Measurements from ENCODE around the gene PAWR. TPM values are rescaled to one million over a fixed set of nuclear protein-coding genes. Genes with fewer than 3 reads are reported as not detected.

Gene PAWR
- total RNA-seq, 1 donor from 2014 or later: 72.8 TPM

- Mint-ChIP-seq H3K27ac (no peak overlapping the region), H3K36me3 (no peaks in the 10 kb centered on the region), H3K27me3 (no peaks in the 10 kb centered on the region), H3K9me3 (no peaks in the 10 kb centered on the region), H3K4me1 (ENCODE audit: unreplicated experiment) (no peaks in the 10 kb centered on the region), H3K4me3 (no peak overlapping the region)
- no peak for TF ChIP-seq CTCF (conservative IDR thresholded peaks at IDR 0.05)
- no peak for DNase-seq (ENCODE audit: extremely low spot score, unreplicated experiment)
Observed at GRCh38 chr12:79715308-79715707, 24.5 kb upstream of the PAWR start.

GRCh38 chr12:79710707-79711483 lies 20.1 kb upstream of the PAWR start:
- no peaks in the 10 kb centered on the region for H3K27me3 Mint-ChIP-seq
- no peak for DNase-seq (ENCODE audit: extremely low spot score, unreplicated experiment)
- TF ChIP-seq CTCF (conservative IDR thresholded peaks at IDR 0.05): no peak
- no peak overlapping the region for H3K4me3 Mint-ChIP-seq
- H3K36me3 Mint-ChIP-seq: no peaks in the 10 kb centered on the region
- H3K4me1 Mint-ChIP-seq (ENCODE audit: unreplicated experiment): no peaks in the 10 kb centered on the region
- H3K9me3 Mint-ChIP-seq: no peaks in the 10 kb centered on the region
- H3K27ac Mint-ChIP-seq: no peak overlapping the region

- no peak overlapping the region for H3K4me3 Mint-ChIP-seq
- no peak for TF ChIP-seq CTCF (conservative IDR thresholded peaks at IDR 0.05)
Observed at GRCh38 chr12:79707830-79708229, 17.1 kb upstream of the PAWR start.

GRCh38 chr12:79706676-79707075 lies 15.9 kb upstream of the PAWR start:
- no peak for DNase-seq (ENCODE audit: extremely low spot score, unreplicated experiment)
- Mint-ChIP-seq H3K27me3 (no peaks in the 10 kb centered on the region), H3K4me1 (ENCODE audit: unreplicated experiment) (no peaks in the 10 kb centered on the region), H3K36me3 (no peaks in the 10 kb centered on the region), H3K27ac (no peak overlapping the region), H3K9me3 (no peaks in the 10 kb centered on the region), H3K4me3 (no peak overlapping the region)
- TF ChIP-seq CTCF (conservative IDR thresholded peaks at IDR 0.05): no peak

More at GRCh38 chr12:79707830-79708229, 17.1 kb upstream of the PAWR start:
- Mint-ChIP-seq H3K4me1 (ENCODE audit: unreplicated experiment) (no peaks in the 10 kb centered on the region), H3K27ac (no peak overlapping the region), H3K9me3 (no peaks in the 10 kb centered on the region), H3K27me3 (no peaks in the 10 kb centered on the region), H3K36me3 (no peaks in the 10 kb centered on the region)
- DNase-seq (ENCODE audit: extremely low spot score, unreplicated experiment): no peak

- no peak overlapping the region for H3K27ac Mint-ChIP-seq
- no peaks in the 10 kb centered on the region for H3K27me3 Mint-ChIP-seq
- no peak overlapping the region for H3K4me3 Mint-ChIP-seq
- TF ChIP-seq CTCF (conservative IDR thresholded peaks at IDR 0.05): no peak
- no peaks in the 10 kb centered on the region for H3K9me3 Mint-ChIP-seq
- no peaks in the 10 kb centered on the region for H3K36me3 Mint-ChIP-seq
- no peak for DNase-seq (ENCODE audit: extremely low spot score, unreplicated experiment)
- no peaks in the 10 kb centered on the region for H3K4me1 Mint-ChIP-seq (ENCODE audit: unreplicated experiment)
Observed at GRCh38 chr12:79706156-79706555, 15.4 kb upstream of the PAWR start.

All from type B pancreatic cell (in vitro differentiated cells).